Tibial nerve (tissue), 4 donors: ENCODE results near the gene PPM1M. TPM values are rescaled to one million over a fixed set of nuclear protein-coding genes. Genes with fewer than 3 reads are reported as not detected.

ENCODE experiments used
- DNase-seq, 2 donors: peaks; one replicate each; pipeline ENCODE4 v3.0.0-alpha.2; 2019; ENCODE audit warnings: low spot score in 2 of 2
- H3K27ac ChIP-seq, 4 donors: fragments of 200-600 bp; sonication (generic) in 3 of 4; one replicate each; pipeline ENCODE4 v1.5.1; 2017 to 2019; ENCODE audit warnings: mild to moderate bottlenecking in 1 of 4
- H3K27me3 ChIP-seq, 2 donors: fragments of 200-600 bp; sonication (generic) in 1 of 2; one replicate each; pipeline versions ENCODE4 v1.5.1 to v1.6.0; 2017 to 2019
- H3K36me3 ChIP-seq, 3 donors: fragments of 200-600 bp; sonication (generic); one replicate each; pipeline ENCODE4 v1.5.1; 2018 to 2019
- H3K4me1 ChIP-seq, 4 donors: fragments of 200-600 bp; sonication (generic) in 3 of 4; one replicate each; pipeline ENCODE4 v1.5.1; 2017 to 2019
- H3K4me3 ChIP-seq, 4 donors: fragments of 200-600 bp; sonication (generic) in 3 of 4; one replicate each; pipeline ENCODE4 v1.5.1; 2017 to 2019; ENCODE audit warnings: mild to moderate bottlenecking in 1 of 4, moderate library complexity in 1 of 4
- H3K9me3 ChIP-seq, 4 donors: fragments of 200-600 bp; sonication (generic) in 3 of 4; one replicate each; pipeline ENCODE4 v1.5.1; 2017 to 2019
- CTCF ChIP-seq, 5 experiments: fragments of 200-600 bp in 3 of 5; fragments of 450-650 bp in 2 of 5; sonication (generic) in 3 of 5; IDR thresholded peaks; one replicate each; pipeline ENCODE4 v1.5.1; 2016 to 2019; ENCODE audit warnings: antibody characterized with exemption in 5 of 5, mild to moderate bottlenecking in 3 of 5, moderate library complexity in 2 of 5
- EP300 ChIP-seq, 2 donors: sonication (generic); formaldehyde crosslinking; IDR thresholded peaks; one replicate each; pipeline ENCODE4 v1.6.1; 2017; ENCODE audit warnings: antibody characterized with exemption in 2 of 2, mild to moderate bottlenecking in 1 of 2
- POLR2A ChIP-seq, 2 donors: fragments of 450-650 bp; IDR thresholded peaks; one replicate each; pipeline ENCODE4 v1.6.1; 2017; ENCODE audit warnings: antibody characterized with exemption in 2 of 2, mild to moderate bottlenecking in 2 of 2, moderate library complexity in 2 of 2
- WGBS, 2 donors: methylation state at CpG; one replicate each; pipeline ENCODE4 v1.1.5; 2018; 5-methylcytosine and 5-hydroxymethylcytosine counted together
- total RNA-seq, 4 donors: library from RNA; depleted of rRNA; stranded (reverse); fragments of >200 nt; gene quantifications; one replicate each; pipeline ENCODE4 v1.1.0, GENCODE V29; 2016

PPM1M gene
- total RNA-seq, 4 donors from 2014 or later, result 25.8 to 35.1 (median 27.8) TPM

DNA sequence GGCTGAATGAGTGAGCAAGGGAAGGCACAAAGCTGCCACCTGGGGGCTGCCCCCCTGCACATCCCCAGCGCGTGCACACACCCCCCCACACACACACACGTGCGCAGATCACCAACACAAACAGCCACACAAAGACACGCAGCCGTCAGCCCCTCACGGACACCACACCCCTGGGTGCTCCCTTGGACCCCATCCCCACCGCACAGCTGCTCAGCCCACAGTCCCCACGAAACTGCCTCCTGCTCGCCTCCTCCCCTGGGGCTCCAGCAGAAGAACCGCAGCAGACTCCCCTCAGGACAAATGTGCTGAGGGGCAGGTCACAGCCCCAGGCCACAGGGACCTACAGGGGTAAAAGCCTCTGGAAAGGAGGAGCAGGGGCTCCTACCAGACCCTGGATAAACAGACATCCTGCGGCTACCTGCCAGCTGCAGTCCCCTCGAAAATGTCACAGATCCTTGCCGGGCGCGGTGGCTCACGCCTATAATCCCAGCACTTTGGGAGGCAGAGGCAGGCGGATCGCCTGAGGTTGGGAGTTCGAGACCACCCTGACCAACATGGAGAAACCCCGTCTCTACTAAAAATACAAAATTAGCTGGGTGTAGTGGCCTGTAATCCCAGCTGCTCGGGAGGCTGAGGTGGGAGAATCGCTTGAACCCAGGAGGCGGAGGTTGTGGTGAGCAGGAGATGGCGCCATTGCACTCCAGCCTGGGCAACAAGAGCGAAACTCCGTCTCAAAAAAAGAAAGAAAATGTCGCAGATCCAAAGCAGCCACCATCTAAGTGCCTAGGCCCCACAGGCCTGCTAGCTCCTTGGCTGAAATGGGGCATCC lies 13.1 kb upstream of the PPM1M start:
- H3K36me3 ChIP-seq, result peaks cover 0 to 77% (median 25%) of the 10 kb centered on the region in 3 donors
- TF ChIP-seq CTCF (IDR thresholded peaks at IDR 0.05), result no peak
- TF ChIP-seq POLR2A (IDR thresholded peaks at IDR 0.05), result no peak
- TF ChIP-seq EP300 (IDR thresholded peaks at IDR 0.05), result no peak

GRCh38 chr3:52233108-52233591 lies 12.4 kb upstream of the PPM1M start:
- Histone ChIP-seq H3K27ac (peak overlapping the region in 1 of 4 donors; percentile 20), H3K4me3 (no peak overlapping the region), H3K27me3 (no peaks in the 10 kb centered on the region), H3K4me1 (peaks cover 0 to 63% (median 24%) of the 10 kb centered on the region in 4 donors), H3K9me3 (no peaks in the 10 kb centered on the region), H3K36me3 (peaks cover 0 to 71% (median 25%) of the 10 kb centered on the region in 3 donors)
- TF ChIP-seq CTCF (IDR thresholded peaks at IDR 0.05) (no peak), EP300 (IDR thresholded peaks at IDR 0.05) (no peak), POLR2A (IDR thresholded peaks at IDR 0.05) (no peak)
- WGBS, 2 donors, result 85 to 94% methylated on average over 5 of the region's 5 CpGs
- no peak for DNase-seq

More for the DNA sequence above, 13.1 kb upstream of the PPM1M start:
- 75 to 79% methylated on average over 27 to 28 of the region's 28 CpGs for WGBS, 2 donors
- H3K27ac ChIP-seq, result peak overlapping the region in 1 of 4 donors; percentile 20
- peaks cover 0 to 57% (median 18%) of the 10 kb centered on the region in 4 donors for H3K4me1 ChIP-seq
- no peak overlapping the region for H3K4me3 ChIP-seq
- DNase-seq, result no peak
- H3K27me3 ChIP-seq, result no peaks in the 10 kb centered on the region
- H3K9me3 ChIP-seq, result no peaks in the 10 kb centered on the region

DNA sequence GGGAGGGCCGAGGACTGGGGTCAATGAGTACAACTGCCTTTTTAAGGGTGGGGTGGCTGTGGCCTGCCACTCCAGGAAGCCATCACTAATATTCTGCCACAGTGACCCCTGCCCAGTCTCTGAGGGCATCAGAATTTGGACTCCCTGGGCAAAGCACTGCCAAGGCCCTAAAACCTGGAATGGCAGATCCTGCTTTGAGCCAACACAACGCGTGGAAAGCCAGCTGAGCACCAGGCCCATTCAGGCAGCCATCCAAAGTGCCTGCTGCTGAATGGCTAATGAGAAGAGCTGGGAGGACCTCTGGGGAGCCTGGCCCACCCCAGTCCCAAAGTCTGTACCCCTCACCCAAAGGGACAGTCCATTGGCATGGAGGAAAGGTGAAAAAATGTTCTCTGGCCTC lies 11.6 kb upstream of the PPM1M start:
- peaks cover 0 to 62% (median 23%) of the 10 kb centered on the region in 3 donors for H3K36me3 ChIP-seq
- 74 to 84% methylated on average over 3 of the region's 3 CpGs for WGBS, 2 donors
- no peak overlapping the region for H3K27ac ChIP-seq
- H3K9me3 ChIP-seq, result no peaks in the 10 kb centered on the region
- TF ChIP-seq CTCF (IDR thresholded peaks at IDR 0.05) (no peak), POLR2A (IDR thresholded peaks at IDR 0.05) (no peak), EP300 (IDR thresholded peaks at IDR 0.05) (no peak)
- H3K4me3 ChIP-seq, result no peak overlapping the region
- DNase-seq, result no peak
- no peaks in the 10 kb centered on the region for H3K27me3 ChIP-seq
- H3K4me1 ChIP-seq, result peaks cover 0 to 67% (median 26%) of the 10 kb centered on the region in 4 donors

- Histone ChIP-seq H3K36me3 (peaks cover 0 to 54% (median 14%) of the 10 kb centered on the region in 3 donors), H3K27me3 (no peaks in the 10 kb centered on the region), H3K4me1 (peaks cover 0 to 71% (median 28%) of the 10 kb centered on the region in 4 donors), H3K9me3 (no peaks in the 10 kb centered on the region), H3K27ac (peak overlapping the region in 1 of 4 donors; percentile 8), H3K4me3 (no peak overlapping the region)
- 78 to 84% methylated on average over 14 of the region's 15 CpGs for WGBS, 2 donors
- no peak for DNase-seq
- TF ChIP-seq CTCF (IDR thresholded peaks at IDR 0.05) (no peak), EP300 (IDR thresholded peaks at IDR 0.05) (no peak), POLR2A (IDR thresholded peaks at IDR 0.05) (no peak)
Observed at GRCh38 chr3:52234516-52235447, 10.8 kb upstream of the PPM1M start.
